BLaER1 treated with 17β-estradiol and CSF1 and Interleukin-3, amounts not matched to agents 10 nM and 100 nM (cell line): ENCODE data around the gene PET100.

Experiments
- H3K27ac ChIP-seq, 11 experiments: shearing (Covaris generic); formaldehyde crosslinking; 2 replicates each; pipeline ENCODE4 v1.8.1; 2022
- H3K27me3 ChIP-seq, 11 experiments: shearing (Covaris generic); formaldehyde crosslinking; 2 replicates each; pipeline ENCODE4 v1.8.1; 2022
- H3K36me3 ChIP-seq, 11 experiments: shearing (Covaris generic); formaldehyde crosslinking; 2 replicates each; pipeline ENCODE4 v1.8.1; 2022
- H3K4me1 ChIP-seq, 10 experiments: shearing (Covaris generic); formaldehyde crosslinking; 2 replicates each; pipeline ENCODE4 v1.8.1; 2022
- H3K4me2 ChIP-seq, 11 experiments: shearing (Covaris generic); formaldehyde crosslinking; 2 replicates each; pipeline ENCODE4 v1.8.1; 2022
- H3K4me3 ChIP-seq, 10 experiments: shearing (Covaris generic); formaldehyde crosslinking; 2 replicates each; pipeline ENCODE4 v1.8.1; 2022
- H3K9ac ChIP-seq, 11 experiments: shearing (Covaris generic); formaldehyde crosslinking; 2 replicates each; pipeline ENCODE4 v1.8.1; 2022
- H3K9me3 ChIP-seq, 11 experiments: shearing (Covaris generic); formaldehyde crosslinking; replicated peaks in 1 of 11; 2 replicates each; pipeline ENCODE4 v1.8.1; 2022
- H4K20me1 ChIP-seq, 11 experiments: shearing (Covaris generic); formaldehyde crosslinking; 2 replicates each; pipeline ENCODE4 v1.8.1; 2022
- Cebpa-rat ChIP-seq, 11 experiments: shearing (Covaris generic); IDR thresholded peaks; 2 replicates each; pipeline ENCODE4 v1.8.1; 2022

The PET100 gene

GRCh38 chr19:7678971-7679751, 49.6 kb downstream of the PET100 start:
- Histone ChIP-seq H3K36me3 (peaks cover 20 to 30% (median 22%) of the 10 kb centered on the region in 11 experiments), H3K4me1 (peaks cover 73 to 89% (median 83%) of the 10 kb centered on the region in 10 experiments), H3K9ac (peak overlapping the region in 9 of 11 experiments; percentile 13 to 100 (median 94); a peak in 14 of 22 replicates), H3K27me3 (peaks cover 0 to 16% (median 2%) of the 10 kb centered on the region in 11 experiments; a peak in 8 of 22 replicates), H3K4me2 (peak overlapping the region; percentile 82 to 98 (median 93)), H3K27ac (peak overlapping the region in 8 of 11 experiments; percentile 94 to 100 (median 99); a peak in 16 of 22 replicates), H3K4me3 (peak overlapping the region in 4 of 10 experiments; percentile 1 to 100 (median 63); a peak in 6 of 20 replicates), H4K20me1 (peaks cover 0 to 22% (median 10%) of the 10 kb centered on the region in 11 experiments; a peak in 10 of 22 replicates), H3K9me3 (peaks cover 0 to 20% (median 15%) of the 10 kb centered on the region in 11 experiments; a peak in 18 of 22 replicates)
- no peak for TF ChIP-seq Cebpa-rat (IDR thresholded peaks at IDR 0.05)

GRCh38 chr19:7679771-7680605, 50.4 kb downstream of the PET100 start:
- Histone ChIP-seq H3K4me3 (peak overlapping the region; percentile 76 to 100 (median 98)), H3K27me3 (peaks cover 0 to 16% (median 0%) of the 10 kb centered on the region in 11 experiments; a peak in 8 of 22 replicates), H3K27ac (peak overlapping the region in 9 of 11 experiments; percentile 94 to 100 (median 99); a peak in 17 of 22 replicates), H3K9me3 (peaks cover 0 to 12% (median 8%) of the 10 kb centered on the region in 11 experiments; a peak in 12 of 22 replicates), H3K4me2 (peak overlapping the region; percentile 82 to 98 (median 93)), H3K36me3 (peaks cover 20 to 38% (median 30%) of the 10 kb centered on the region in 11 experiments), H4K20me1 (peaks cover 4 to 30% (median 18%) of the 10 kb centered on the region in 11 experiments; a peak in 11 of 22 replicates), H3K9ac (peak overlapping the region; percentile 91 to 100 (median 98); a peak in 21 of 22 replicates), H3K4me1 (peaks cover 64 to 89% (median 75%) of the 10 kb centered on the region in 10 experiments)
- TF ChIP-seq Cebpa-rat (IDR thresholded peaks at IDR 0.05): no peak

- peak within 1 kb of the TSS; percentile 81 to 100 (median 99) for H3K27ac ChIP-seq
- no peak for TF ChIP-seq Cebpa-rat (IDR thresholded peaks at IDR 0.05)
- peak within 1 kb of the TSS; percentile 83 to 98 (median 93) for H3K4me2 ChIP-seq
- H3K4me3 ChIP-seq: peak within 1 kb of the TSS; percentile 76 to 100 (median 98)
- peaks cover 11 to 38% (median 26%) of the 10 kb centered on the region in 11 experiments; a peak in 15 of 22 replicates for H4K20me1 ChIP-seq
- peaks cover 0 to 16% (median 0%) of the 10 kb centered on the region in 11 experiments; a peak in 8 of 22 replicates for H3K27me3 ChIP-seq
- peaks cover 20 to 44% (median 36%) of the 10 kb centered on the region in 11 experiments for H3K36me3 ChIP-seq
- peaks cover 0 to 4% (median 4%) of the 10 kb centered on the region in 11 experiments; a peak in 12 of 22 replicates for H3K9me3 ChIP-seq
- peaks cover 57 to 89% (median 69%) of the 10 kb centered on the region in 10 experiments for H3K4me1 ChIP-seq
- peak within 1 kb of the TSS; percentile 91 to 100 (median 98) for H3K9ac ChIP-seq
These were observed 51.2 kb downstream of the PET100 start, which contains the start of gene TRAPPC5 for GRCh38 chr19:7680606-7681339. TSS of gene TRAPPC5 (plus strand) at chr19:7680833. CDS start at chr19:7682254, 1,421 bp downstream.
